NCI-H1417 treated with DMSO at 0.1 percent for 48 hours (cell line): ENCODE results near the gene ATP2C1.

Source experiments
- DNase-seq: peaks from one replicate; lab custom pipeline; 2025; lab: John Stamatoyannopoulos, UW

ATP2C1 gene

DNA sequence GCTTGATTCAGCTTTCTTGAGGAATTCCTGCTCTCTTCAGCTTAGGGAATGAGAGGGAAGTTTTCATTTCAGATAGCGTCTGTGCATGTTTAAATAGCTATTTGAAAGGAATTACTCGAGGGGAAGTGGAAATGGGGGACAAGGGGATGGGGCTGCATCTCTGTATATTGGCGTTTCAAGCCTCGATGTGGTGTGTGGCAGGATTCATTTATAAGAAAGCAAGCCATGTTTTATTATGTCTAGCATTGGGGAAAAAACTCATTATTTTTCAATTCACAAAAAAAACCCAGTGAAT is 1.0 kb downstream of the ATP2C1 start:
- no peak for DNase-seq

DNA sequence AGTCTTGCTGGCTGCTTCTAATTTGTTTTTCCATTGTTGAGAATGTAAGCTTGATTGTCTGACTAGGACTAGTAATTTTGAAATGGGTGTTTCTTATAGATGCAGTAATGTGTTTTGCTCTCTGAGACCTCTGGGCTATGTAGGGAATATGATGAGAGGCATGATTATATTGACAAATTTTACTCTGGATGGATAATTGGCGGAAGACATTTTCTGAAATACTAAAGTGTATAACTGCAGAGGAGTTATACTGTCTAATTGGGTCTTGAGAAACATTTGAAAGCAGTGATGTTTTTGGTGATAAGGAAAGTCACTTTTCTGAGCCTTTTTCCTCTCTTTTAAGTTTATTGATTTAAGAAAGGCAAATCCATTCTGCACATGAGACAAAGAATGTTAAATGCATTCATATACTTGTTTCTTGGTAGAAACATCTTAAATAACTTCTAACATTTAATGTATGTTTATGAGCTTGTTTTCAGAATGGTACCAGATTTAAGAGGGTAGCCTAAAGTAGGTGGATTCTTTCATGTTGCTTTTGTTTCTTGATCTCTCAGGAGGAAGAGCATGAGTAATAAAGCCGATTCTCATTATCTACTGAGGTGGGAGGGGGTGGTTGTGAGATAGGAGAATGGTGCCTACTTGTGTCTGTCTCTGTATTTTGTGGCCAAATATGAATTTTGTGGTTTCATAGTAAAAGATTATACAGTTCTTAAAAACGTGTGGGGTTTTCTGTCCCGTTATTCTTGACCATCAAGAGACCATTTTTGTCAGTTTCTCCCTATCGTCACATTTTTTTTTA is 2.0 kb downstream of the ATP2C1 start:
- no peak for DNase-seq

GRCh38 chr3:130897316-130897715 is 3.4 kb downstream of the ATP2C1 start:
- no peak for DNase-seq

- no peak for DNase-seq
Measured at GRCh38 chr3:130900959-130901358, 7.1 kb downstream of the ATP2C1 start.

DNA sequence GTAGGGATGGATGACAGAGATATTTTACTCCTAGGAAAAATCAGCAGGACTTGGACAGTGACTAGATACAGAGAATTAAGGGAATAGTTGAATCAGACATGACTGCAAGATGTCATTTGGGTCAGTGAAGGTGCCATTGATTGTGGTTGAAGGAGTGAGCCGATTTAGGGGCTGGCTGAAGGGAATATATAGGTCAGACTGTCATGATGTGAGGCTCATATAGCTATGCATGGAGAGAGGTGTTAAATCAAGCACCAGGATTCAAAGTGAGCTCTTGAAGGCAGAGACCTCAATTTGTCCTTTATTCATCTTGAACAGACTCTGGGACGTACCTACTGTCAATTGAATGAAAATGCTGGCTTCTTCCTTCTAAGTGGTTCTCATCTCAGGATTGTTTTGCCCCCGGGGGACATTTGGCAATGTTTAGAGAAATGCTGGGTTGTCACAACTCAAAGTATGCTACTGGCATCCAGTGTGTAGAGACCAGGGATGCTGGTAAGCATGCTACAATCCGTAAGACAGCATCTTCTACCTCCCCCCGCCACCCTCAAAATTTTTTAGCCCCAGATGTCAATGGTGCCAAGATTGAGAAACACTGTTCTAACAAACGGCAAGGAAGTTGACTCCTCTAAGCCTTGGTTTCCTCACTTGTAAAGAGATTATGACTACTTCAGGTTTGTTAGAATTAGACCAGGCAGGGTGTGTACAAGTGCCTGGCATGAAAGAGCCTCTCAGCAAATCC is 7.8 kb downstream of the ATP2C1 start:
- DNase-seq: no peak

GRCh38 chr3:130903412-130903908 is 9.6 kb downstream of the ATP2C1 start:
- DNase-seq: no peak

DNA sequence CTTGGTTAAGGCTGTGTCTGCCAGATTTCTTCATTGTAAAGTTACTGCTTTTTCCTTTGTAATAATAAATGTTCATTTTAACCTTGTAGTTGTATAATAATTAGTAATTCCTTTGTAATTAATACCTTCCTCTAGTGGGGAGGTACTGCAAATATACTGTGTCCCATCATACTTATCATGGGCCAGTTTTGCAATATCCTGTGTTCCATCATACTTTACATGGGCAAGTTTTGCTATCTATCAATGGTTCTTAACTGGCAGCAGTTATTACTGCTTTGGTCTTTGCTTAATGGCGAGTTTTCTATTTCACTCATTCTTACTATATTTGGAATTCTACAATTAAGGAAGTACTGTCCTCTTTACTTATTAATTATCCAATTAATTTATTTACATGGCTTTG is 10.6 kb downstream of the ATP2C1 start:
- no peak for DNase-seq

DNA sequence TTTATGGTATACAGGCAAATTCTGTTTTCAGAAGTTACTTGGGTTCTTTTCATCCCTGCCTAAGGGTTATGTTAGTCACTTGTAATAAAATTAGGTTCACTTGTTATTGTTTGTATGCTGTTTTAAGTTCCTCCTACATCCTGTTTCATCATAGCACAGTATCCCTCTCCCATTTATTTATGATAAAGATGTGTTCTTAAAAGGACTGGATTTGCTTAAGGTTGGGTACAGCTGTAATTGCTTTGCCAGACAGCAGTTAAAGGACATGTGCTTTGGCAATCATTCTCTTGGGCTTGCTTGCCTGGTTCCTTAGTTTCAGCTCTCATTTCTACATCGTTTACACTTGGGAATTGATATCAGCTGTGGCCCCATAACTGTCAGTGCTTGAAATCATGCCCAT is 11.7 kb downstream of the ATP2C1 start:
- no peak for DNase-seq

GRCh38 chr3:130906374-130906995 is 12.6 kb downstream of the ATP2C1 start:
- DNase-seq: no peak

DNA sequence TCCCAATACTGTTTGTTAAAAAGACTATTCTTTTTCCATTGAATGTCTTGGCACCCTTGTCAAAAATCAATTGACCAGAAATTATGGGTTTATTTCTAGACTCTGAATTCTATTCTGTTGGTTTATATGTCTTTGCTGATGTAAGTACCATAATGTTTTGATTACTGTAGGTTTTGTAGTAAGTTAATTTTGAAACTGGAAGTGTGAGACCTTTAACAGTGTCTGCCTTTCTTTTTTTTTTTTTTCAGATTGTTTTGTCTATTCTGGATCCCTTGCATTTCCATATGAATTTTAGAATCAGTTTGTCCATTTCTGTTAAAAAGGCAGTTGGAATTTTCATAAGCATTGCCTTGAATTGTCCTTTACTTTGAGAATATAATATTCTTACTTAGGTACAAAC is 13.6 kb downstream of the ATP2C1 start:
- no peak for DNase-seq

DNA sequence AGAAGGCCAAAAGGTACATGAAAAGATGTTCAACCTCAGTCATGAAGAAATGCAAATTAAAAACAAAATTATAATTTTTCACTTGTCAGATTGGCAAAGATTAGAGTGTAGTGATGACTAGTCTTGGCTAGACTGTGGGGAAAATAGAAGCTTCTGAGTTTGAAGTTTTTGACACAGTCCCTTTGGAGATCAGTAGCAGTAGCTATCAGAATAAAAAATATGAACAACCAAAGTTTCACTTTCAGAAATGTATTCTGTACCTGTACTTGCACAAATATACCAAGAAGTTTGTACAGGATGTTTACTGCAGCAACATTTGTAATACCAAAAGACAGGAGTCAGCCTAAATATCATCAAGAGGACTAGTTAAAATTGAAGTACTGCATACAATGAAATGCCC is 14.1 kb downstream of the ATP2C1 start:
- no peak for DNase-seq

- DNase-seq: no peak
Measured at GRCh38 chr3:130915567-130916292, 21.8 kb downstream of the ATP2C1 start.

DNA sequence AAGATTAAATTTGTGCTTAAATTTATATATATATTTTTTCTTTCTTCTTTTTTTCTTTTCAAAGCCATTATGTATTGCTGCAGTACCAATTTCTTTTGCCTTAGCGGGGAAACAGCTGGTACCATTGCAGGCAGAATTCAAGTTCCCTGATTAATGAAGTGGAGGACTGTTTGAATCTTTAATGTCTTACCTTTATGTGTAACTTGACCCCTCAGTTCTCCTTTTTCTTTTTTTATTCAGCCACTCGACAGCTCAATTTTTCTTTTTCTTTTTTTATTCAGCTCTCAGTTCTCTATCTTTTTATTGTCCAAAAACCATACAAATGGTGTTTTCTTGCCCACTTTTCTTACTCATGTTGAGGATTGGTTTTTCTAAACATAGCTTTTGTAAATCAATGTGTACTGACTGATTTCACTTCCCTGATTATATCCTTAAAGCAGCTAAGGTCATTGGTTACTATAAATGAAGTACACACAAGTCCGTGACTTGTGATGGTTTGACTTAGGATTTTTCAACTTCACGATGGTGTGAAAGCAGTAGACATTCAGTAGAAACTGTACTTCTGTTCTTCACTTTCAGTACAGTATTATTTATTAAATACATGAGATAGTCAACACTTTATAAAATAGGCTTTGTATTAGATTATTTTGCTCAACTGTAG is 22.8 kb downstream of the ATP2C1 start:
- no peak for DNase-seq

DNA sequence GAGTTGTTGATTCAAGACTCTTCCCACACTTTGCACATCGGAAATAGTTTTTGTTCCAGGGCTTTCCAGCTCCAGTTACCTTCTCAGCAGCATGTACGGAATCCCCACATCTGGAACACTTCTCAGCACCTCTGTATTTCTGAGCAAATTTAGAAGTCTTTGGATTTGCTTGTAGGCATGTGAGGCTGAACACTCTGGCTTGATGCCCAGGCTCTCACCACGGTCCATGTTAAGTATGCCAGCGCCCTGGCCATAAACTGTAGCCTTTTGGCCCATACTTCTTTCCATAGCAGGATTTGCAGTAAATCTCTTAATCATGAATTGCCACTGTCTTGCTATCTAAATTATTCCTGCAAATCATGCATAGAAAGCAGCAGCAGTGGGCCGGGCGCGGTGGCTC is 24.4 kb downstream of the ATP2C1 start:
- no peak for DNase-seq

DNA sequence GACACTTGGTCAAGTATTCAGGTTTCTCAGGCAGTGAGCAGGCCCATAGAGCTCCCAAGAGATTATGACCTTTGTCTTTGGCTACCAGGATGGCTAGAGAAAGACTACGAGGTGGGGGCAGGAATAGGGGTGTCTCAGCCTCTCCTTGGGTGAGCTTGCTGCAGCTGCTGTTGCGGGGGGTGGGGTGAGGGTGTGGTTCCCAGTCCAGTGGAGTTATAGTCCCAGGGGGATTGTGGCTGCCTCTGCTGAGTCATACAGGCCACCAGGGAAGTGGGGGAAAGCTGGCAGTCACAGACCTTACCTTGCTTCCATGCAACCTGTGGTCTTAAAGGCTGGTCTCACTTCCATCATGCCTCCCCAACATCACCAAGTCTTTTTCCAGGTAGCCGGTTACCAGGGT is 31.7 kb downstream of the ATP2C1 start:
- no peak for DNase-seq

DNA sequence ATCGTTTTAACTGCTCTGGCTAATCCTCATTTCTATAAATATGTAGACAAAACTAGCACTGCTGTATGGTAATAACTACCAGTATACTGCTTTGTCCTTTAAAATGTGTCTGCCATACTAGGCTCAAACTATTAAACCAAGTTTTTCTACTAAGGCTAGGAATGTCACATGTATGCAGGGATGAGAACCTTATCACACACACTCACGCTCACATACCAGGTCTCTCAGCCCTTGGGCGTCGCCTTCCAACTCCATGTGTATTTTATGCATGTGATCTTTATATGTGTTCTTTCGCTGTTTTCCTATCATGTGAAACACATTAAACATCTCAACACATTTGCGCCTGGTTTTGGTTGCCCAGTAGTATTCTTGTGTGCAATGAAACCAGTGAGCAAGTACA is 32.6 kb downstream of the ATP2C1 start:
- no peak for DNase-seq

- DNase-seq: no peak
Measured at GRCh38 chr3:130929804-130930203, 35.9 kb downstream of the ATP2C1 start.

GRCh38 chr3:130932979-130933378 is 39.1 kb downstream of the ATP2C1 start:
- DNase-seq: no peak

DNA sequence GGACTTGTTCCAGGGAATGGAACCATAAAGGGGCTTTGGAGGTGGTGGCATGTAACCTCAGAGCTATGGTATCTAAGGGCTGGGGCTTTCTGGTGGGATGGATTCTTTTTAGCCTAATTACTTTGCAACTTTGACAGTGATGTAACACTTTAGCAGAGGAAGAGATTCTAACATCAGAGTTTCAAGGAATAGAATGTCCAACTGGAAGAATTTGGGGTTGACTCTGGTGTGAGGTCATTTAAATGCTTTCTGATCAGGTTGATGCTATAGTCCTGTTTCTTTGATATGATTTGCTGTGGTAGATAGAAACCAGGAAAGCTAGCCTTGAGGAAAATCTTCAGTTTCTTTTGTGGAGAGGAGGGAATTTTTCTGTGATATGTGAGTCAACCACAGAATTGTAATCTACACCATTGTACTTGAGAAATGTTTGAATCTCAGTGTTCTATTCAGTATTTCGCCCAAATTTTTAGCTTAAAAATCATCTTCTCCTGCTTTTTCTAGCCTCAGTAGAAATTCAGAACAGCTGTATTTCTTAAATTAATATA is 40.0 kb downstream of the ATP2C1 start:
- DNase-seq: no peak

- DNase-seq: no peak
Measured at GRCh38 chr3:130934442-130935089, 40.7 kb downstream of the ATP2C1 start.
